ENCODE results near the gene PLCH2. TPM values are rescaled to one million over a fixed set of nuclear protein-coding genes. Genes with fewer than 3 reads are reported as not detected.

Gene PLCH2
- total RNA-seq, 6 experiments from 2014 or later, result 0.09 to 0.34 (median 0.18) TPM; not detected in 1

GRCh38 chr1:2479186-2479585, 3.1 kb downstream of the PLCH2 start:
- no peak for DNase-seq
- H3K27me3 Mint-ChIP-seq (ENCODE audit: insufficient read depth), result peaks cover 12% of the 10 kb centered on the region
- H3K36me3 Mint-ChIP-seq (ENCODE audit: low read depth), result no peaks in the 10 kb centered on the region
- no peak overlapping the region for H3K27ac Mint-ChIP-seq
- no peaks in the 10 kb centered on the region for H3K9me3 Mint-ChIP-seq
- no peak for TF ChIP-seq CTCF (IDR thresholded peaks at IDR 0.05)
- no peak overlapping the region for H3K4me3 Mint-ChIP-seq
- H3K4me1 Mint-ChIP-seq (ENCODE audit: low read depth), result no peaks in the 10 kb centered on the region

GRCh38 chr1:2479618-2480017, 3.5 kb downstream of the PLCH2 start:
- no peaks in the 10 kb centered on the region for H3K36me3 Mint-ChIP-seq (ENCODE audit: low read depth)
- TF ChIP-seq CTCF (IDR thresholded peaks at IDR 0.05), result peak; percentile 11; the same call in 1 of the 2 replicates
- H3K27me3 Mint-ChIP-seq (ENCODE audit: insufficient read depth), result peaks cover 12% of the 10 kb centered on the region
- H3K27ac Mint-ChIP-seq, result no peak overlapping the region
- no peaks in the 10 kb centered on the region for H3K4me1 Mint-ChIP-seq (ENCODE audit: low read depth)
- H3K4me3 Mint-ChIP-seq, result no peak overlapping the region
- DNase-seq, result no peak
- H3K9me3 Mint-ChIP-seq, result no peaks in the 10 kb centered on the region

- TF ChIP-seq CTCF (IDR thresholded peaks at IDR 0.05), result no peak
- no peaks in the 10 kb centered on the region for H3K9me3 Mint-ChIP-seq
- no peaks in the 10 kb centered on the region for H3K4me1 Mint-ChIP-seq (ENCODE audit: low read depth)
- no peak overlapping the region for H3K4me3 Mint-ChIP-seq
- H3K27ac Mint-ChIP-seq, result no peak overlapping the region
- peaks cover 13% of the 10 kb centered on the region for H3K27me3 Mint-ChIP-seq (ENCODE audit: insufficient read depth)
- DNase-seq, result no peak
- H3K36me3 Mint-ChIP-seq (ENCODE audit: low read depth), result no peaks in the 10 kb centered on the region
Observed at GRCh38 chr1:2480236-2480985, 4.3 kb downstream of the PLCH2 start.

GRCh38 chr1:2480986-2481364, 4.9 kb downstream of the PLCH2 start:
- Mint-ChIP-seq H3K4me1 (ENCODE audit: low read depth) (no peaks in the 10 kb centered on the region), H3K27ac (no peak overlapping the region), H3K27me3 (ENCODE audit: insufficient read depth) (peaks cover 13% of the 10 kb centered on the region), H3K36me3 (ENCODE audit: low read depth) (no peaks in the 10 kb centered on the region), H3K9me3 (no peaks in the 10 kb centered on the region), H3K4me3 (no peak overlapping the region)
- TF ChIP-seq CTCF (IDR thresholded peaks at IDR 0.05), result no peak
- no peak for DNase-seq

- H3K27me3 Mint-ChIP-seq (ENCODE audit: insufficient read depth), result peaks cover 12% of the 10 kb centered on the region
- no peak overlapping the region for H3K27ac Mint-ChIP-seq
- no peak overlapping the region for H3K4me3 Mint-ChIP-seq
- no peaks in the 10 kb centered on the region for H3K9me3 Mint-ChIP-seq
- no peaks in the 10 kb centered on the region for H3K36me3 Mint-ChIP-seq (ENCODE audit: low read depth)
- DNase-seq, result no peak
- no peak for TF ChIP-seq CTCF (IDR thresholded peaks at IDR 0.05)
- no peaks in the 10 kb centered on the region for H3K4me1 Mint-ChIP-seq (ENCODE audit: low read depth)
Observed at GRCh38 chr1:2481885-2482284, 5.8 kb downstream of the PLCH2 start.

Data from HFFc6 (cell line).